HL-60/S4 treated with phorbol 12-myristate 13-acetate at 8.2 ng/mL for 4 days and 3 days (cell line): ENCODE measurements around the gene TUBB2B.
"Not testable (repeated sequence)": the region's sequence is repeated elsewhere in the genome, so short reads cannot be mapped to it uniquely, and the experiment has no call there.

Experiments
- in situ Hi-C: fragments of 300-500 bp; cut with MboI; formaldehyde crosslinking; loops from 2 replicates; pipeline ENCODE4 v1.15.0; 2022; ENCODE audit warnings: low sequenced_read_pairs

The TUBB2B gene

DNA sequence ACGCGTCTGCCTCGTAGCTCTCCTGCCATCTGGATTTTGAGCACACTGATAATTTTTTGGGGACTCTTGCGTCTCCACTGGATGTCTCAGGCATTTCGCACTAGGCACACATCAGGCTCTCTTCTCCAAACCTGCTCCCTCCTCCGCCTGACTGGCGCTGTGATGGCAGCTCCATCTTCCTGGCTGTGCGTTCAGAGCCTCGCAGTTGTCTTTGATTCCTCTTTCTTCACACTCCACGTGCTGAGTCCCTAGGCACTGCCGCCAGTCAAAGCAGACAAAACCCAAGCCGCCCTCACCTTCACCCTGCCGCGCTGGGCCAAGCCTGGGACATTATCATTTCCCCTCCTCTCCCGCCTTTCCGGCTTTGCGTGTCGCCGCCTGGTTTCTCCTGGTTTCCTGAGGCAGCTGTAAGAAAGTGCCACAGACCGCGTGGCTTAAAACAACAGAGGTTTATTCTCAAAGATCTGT, 32.1 kb upstream of the TUBB2B start:
- in situ Hi-C loops: loop anchor here (10.0 to 25.0 kb wide), 2 partner anchors 135 to 753 kb away; a partner anchor contains a TSS

DNA sequence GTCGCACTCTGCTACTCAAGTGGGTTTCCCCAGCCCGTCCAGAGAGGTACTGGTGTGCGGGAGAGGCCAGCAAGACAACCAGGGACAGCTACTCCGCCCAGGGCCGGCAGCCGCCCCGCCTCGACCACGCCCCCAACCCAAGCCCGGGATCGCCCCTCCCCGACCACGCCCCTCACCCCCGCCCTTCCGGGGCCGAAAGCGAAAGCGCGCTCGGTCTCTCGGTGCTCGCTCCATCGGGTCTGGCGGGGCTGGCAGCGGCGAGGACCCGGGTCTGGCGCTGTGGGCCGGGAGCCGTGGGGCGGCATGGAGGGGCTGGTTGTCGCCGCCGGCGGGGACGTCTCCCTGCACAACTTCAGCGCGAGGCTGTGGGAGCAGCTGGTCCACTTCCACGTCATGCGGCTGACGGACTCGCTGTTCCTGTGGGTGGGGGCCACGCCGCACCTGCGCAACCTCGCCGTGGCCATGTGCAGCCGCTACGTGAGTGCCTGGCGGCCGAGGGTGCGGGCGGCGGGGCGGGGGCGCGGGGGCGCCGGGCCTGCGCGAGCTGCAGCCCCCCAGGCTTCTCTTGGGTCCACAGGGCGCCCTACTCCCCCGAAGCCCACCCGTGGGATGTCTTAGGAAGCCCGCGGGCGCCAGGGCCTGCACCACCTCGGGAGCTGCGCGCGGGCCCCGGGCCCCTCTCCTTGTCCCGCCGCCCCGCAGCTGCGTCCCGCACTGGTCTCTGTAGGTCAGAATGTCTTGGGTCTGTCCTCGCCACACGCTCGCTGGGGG, 31.5 kb upstream of the TUBB2B start, which contains the start of gene PSMG4:
Gene PSMG4, plus strand, starts transcription at position 228 of the 771 bp plus-strand sequence. Its CDS starts 76 bp downstream, at position 304.
- in situ Hi-C loops: loop anchor here (10.0 to 25.0 kb wide), 2 partner anchors 134 to 753 kb away; a partner anchor contains a TSS

DNA sequence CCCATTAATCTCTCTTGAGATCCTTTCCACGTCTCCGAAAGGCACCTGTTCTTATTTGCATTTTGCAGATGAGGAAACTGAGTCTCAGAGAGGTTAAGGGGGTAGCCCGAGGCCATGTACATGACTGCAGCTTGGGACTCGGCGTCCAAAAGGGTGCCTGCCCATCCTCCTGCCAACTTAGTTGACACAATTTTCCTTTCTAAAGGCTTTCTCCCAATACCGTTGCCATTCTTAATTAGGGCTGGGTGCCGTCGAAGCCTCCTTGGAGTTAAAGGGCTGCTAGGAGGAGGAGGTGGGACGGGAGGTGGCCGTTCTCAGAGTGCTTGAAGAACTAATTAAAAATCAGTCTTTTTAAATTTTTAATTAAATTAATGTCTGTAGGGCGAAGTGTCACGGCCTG, 30.7 kb upstream of the TUBB2B start:
- in situ Hi-C loops: loop anchor here (10.0 to 25.0 kb wide), 2 partner anchors 133 to 754 kb away; a partner anchor contains a TSS

DNA sequence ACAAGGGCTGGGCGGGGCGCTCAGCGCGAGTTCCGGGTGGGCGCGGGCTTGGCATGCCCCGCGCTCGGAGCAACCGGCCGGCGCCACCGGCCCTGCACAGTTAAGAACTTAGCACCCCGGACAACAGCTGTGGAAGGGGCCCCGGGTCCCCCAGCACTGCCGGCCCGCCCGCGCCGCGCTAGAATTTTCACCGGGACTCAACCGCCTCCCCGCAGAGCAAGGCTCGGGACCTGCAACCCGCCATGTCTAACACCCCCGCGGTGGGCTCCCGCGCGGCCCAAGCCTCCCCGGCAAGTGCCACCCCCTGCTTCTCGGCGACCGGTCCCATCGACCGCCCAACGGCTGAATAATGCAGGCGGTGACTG, 26.1 kb upstream of the TUBB2B start:
- in situ Hi-C loops: loop anchor here (10.0 to 25.0 kb wide), 2 partner anchors 129 to 759 kb away; a partner anchor contains a TSS

DNA sequence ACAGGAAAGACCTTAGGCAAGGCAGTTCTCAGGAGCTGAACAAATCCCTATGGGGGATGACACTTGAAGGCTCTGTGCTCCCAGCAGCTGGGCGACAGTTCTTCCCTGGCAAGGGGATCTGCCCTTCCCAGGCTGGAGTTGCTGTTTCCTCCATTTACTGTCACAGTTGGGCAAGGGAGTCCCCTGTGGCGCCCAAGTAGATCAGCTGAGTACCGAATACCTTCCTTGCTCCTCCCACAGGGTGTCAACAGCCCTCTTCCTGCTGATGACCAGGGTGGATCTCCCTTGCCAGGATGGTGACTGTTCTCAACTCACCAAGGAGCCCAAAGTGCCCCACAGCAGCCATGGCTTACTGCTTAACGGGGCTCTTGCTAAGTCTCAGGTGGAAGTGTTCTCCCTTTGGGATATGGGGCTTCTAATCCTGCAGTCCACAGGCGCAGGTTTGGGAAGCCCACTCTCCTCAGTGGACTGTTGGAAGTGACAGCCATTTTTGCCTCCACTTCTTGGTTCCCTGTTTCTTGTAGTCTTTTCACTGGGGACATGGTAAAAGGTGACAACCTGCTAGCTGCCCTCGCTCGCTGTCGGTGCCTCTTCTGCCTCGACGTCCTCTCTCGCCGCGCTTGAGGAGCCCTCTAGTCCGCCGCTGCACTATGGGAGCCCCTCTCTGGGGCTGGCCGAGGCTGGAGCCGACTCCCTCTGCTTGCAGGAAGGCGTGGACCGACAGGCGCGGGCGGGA, 25.6 kb upstream of the TUBB2B start:
- in situ Hi-C loops: loop anchor here (10.0 to 25.0 kb wide), 2 partner anchors 128 to 759 kb away; a partner anchor contains a TSS

DNA sequence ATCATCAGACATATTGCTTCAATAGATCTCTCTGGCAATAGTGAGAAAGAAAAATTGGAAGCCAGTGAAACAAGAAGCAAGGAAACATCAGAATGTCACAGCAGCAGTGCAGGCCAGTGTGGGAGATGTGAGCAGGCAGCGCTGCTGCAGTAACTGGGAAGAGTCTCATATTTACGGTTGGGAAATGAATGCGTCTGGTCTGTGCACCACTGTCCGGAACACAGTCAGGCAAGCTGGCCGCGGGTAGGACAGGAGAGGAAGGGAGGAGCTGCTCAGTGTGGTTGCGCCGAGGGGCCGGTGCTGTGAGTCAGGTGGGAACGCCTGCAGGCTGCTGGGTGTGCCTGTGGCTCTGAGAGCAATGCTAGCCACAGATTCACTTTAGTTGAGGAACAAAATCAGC, 24.9 kb upstream of the TUBB2B start:
- in situ Hi-C loops: loop anchor here (10.0 to 25.0 kb wide), 2 partner anchors 128 to 760 kb away; a partner anchor contains a TSS

DNA sequence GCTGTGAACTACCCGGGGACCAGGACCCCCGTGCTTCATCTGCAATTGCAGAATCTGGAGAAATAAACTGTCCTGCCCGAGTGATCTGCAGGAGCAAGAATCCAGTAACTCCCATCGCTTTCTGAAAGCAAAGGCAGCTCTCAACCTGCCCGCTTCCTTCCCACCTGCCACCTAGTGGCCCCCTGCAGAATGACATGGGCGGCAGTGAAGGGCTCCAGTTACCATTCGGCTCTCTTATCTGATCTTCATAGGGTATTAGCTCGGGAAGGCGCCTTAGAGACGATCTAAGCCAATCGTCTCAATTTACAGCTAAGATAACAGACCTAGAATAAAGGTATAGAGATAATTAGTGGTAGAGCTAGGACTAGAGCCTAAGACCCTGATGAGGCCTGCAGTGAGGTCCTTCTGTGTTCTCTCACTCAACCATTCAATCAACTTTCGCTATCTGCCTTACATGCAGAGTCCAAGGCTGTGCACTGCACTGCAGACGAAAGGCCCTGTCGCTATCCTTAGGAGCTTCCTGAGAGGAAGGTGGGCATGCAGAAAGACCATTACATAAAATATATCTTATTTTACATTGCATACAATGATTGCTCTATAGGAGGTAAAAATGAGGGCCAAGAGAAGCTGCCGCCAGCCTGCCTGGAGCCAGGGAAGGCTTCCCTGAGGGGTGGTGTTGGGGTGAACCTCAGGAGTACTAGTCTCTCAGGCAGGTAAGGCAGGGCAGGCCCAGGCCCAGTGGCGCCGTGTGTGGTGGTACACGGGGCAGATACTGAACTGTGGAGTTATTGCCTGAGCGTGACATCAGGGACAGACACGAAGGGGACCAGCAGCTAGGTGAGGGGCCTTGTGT, 24.2 kb upstream of the TUBB2B start:
- in situ Hi-C loops: loop anchor here (10.0 to 25.0 kb wide), 2 partner anchors 127 to 761 kb away; a partner anchor contains a TSS

DNA sequence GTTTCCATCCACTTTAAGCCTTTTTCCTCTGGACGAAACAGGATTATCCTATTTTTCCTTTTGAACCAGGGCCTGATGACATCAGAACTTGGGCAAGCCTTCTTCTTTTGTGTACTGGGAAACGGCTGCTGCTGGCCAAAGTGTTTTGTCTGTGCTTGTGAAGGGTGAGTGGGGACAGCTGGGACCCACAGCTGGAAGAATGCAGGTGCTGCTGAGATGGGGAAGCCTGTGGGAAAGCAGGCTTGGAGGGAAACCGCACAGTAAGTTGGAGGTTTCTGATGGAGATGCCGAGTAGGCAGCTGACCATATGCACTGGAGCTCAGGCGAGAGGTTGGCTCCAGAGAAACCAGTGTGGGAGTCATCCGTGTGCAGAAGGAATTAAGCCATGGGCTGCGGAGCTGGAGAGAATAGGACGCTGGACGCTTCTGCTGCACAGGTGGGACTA, 22.8 kb upstream of the TUBB2B start:
- in situ Hi-C loops: loop anchor here (10.0 to 25.0 kb wide), 2 partner anchors 125 to 762 kb away; a partner anchor contains a TSS

DNA sequence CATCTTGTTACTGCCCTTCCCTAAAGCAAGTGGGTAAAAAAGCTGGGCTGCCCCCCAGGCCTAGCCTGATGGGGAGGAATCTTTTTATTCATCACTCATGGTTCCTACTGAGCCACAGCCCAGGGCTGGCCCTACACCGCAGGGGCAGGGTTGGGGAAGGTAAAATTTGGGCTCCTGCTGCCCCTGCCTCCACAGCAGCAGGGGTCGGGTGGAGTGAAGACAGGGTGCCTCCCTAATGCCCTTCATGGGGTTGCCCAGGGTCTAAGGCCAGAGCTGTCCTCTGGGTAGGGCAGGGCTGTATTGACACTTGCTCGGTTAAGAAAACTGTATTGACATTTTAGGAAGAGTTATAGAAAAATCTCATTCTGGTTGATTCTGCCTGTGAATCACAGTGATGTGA, 22.4 kb upstream of the TUBB2B start:
- in situ Hi-C loops: loop anchor here (10.0 to 25.0 kb wide), 2 partner anchors 125 to 762 kb away; a partner anchor contains a TSS

DNA sequence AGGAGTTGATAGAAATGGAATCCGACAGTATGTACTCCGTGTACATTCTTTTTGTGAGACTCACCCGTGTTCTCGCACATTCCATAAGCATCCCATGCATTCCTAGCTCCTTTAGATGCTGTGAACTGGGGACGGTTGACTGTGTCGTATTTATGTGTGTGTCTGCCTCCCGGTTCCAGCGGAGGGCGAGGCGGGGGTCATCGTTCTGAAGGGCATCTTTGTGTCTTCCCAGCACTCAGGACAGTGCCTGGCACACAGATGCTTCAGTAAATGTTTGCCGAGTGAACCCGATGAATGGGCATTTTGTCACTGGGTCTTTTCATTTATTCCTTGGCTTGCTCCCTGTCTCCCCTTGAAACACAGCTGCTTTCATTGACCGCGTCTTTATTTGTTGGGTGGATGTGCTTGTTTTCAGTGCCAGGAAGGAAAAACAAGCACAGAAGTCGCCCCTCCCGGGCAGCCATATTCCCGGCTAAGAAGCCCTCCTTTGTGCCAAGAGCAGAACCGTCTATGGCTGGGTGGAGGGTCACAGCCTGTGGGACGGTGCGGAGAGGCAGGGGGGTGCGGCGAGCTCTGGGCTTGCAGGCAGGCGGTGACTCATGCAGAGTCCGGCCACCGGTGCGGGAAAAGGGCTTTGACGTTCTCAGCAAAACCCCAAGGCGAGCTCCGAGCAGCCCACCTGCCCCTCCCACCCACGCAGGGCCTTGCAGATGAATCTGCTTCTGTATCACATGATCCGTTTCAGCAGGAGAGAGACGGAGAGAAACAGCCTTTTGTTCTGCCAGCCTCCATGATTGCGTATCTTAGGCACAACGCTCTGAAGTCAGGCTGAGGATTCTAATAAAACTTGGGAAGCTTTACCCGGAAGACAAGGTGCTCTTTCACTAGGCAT, 20.0 kb upstream of the TUBB2B start:
- in situ Hi-C loops: no loop called here

DNA sequence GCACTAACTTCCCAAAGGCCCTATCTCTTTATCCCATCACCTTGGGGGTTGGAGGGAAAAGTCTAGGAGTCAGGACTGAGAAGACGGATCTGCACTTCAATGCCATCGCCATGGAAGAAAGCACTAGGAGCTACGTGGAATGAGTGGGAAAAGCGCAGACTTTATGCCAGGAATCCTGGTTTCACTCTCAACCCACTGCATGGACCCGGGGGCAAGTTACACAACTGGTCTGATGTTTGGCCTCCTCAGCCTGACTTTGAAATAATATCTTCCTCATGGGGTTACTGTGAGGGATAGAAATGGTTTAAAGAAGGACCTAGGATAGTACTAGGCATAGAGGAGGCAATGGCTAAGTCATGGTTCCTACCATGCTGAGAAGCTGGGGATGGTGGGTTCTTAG, 17.8 kb upstream of the TUBB2B start:
- in situ Hi-C loops: no loop called here

DNA sequence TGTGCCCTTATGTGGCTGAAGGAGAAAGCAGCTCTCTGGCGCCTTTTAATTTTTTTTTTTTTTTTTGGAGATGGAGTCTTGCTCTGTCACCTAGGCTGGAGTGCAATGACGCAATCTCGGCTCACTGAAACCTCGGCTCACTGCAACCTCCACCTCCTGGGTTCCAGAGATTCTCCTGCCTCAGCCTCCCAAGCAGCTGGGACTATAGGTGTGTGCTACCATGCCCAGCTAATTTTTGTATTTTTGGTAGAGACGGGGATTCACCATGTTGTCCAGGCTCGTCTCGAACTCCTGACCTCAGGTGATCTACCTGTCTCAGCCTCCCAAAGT, 17.3 kb upstream of the TUBB2B start:
- in situ Hi-C loops: not testable (repeated sequence)

DNA sequence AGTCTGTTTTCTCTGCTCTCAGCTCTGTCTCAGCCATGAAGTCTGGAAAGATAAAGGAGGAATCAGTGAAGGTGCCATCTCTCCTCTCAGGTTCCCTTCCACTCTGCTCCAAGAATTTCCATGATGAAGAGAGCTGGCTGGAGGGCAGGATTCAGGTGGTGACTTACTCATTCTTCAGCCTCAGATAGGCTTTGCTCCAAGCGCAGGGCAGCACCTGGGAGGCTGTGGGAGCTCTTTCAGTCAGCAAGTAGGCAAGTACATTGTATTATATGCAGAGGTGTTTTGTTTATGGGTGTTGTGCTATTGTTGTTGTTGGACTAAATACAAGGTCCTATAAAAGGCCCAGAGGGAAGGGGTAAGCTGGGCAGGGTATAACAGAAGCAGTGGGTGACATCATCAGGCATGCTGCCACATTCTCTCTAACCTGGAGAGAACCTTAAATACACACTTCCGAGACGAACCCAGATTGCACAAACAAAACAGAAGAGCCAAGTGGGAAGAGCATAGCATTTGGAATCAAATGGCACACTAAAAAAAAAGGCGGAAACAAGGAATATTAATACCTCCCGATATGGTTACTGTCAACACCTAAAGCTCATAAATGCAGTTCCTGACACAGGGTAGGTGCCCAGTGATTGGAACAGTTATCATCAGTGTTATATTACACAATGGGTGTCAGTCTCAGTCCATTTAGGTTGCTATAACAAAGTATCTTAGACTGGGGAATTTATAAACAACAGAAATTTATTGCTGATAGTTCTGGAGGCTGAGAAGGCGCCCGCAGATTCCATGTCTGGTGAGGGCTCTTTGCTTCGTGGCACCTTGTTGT, 16.8 kb upstream of the TUBB2B start:
- in situ Hi-C loops: no loop called here

DNA sequence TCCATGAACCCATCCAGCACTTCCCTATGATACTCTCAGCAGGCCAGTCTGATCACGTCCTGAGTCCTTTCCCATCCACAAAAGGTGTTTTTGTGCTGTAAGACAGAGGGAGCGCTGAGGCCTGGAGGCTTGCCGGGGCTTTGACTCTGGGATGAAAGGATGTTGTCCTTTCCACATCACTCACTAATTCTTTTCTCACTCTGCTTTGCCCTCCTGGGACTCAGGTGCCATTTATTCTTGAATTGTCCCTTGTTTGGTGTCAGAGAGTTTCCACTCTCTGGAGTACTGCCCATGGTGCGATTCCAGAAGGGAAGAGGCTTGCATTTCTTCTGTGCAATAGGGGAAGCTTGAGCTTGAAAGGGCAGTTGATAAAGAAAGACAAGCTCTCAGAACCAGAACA, 15.3 kb upstream of the TUBB2B start:
- in situ Hi-C loops: no loop called here

DNA sequence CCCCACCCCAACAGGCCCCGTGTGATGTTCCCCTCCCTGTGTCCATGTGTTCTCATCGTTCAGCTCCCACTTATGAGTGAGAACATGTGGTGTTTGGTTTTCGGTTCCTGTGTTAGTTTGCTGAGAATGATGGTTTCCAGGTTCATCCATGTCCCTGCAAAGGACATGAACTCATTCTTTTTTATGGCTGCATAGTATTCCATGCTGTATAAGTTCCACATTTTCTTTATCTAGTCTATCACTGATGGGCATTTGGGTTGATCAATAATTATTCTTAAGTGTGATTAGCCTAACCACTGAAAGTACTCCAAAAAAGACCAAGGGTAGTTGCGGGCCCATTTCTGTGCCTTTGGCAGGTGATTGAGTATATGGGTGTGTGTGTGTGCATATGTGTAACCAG, 14.3 kb upstream of the TUBB2B start:
- in situ Hi-C loops: not testable (repeated sequence)

DNA sequence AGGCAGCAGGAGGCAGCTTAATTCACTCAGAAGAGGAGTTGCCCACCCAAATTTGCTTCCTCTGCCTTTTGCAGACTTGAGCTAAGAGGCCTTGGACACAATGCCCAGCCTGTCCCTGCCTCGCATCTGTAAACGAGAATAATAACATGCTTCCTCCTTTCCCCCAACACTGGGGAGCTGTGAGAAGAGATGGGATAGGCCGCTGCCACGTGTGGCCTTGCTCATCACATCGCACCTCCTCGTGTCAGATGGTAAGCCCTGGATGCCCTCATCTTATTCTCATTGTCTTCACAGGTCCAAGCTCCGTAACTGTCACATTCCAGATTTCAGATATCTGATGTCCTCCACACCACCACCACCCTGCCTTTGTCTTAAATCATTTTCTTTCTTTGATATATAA, 13.1 kb upstream of the TUBB2B start:
- in situ Hi-C loops: no loop called here

DNA sequence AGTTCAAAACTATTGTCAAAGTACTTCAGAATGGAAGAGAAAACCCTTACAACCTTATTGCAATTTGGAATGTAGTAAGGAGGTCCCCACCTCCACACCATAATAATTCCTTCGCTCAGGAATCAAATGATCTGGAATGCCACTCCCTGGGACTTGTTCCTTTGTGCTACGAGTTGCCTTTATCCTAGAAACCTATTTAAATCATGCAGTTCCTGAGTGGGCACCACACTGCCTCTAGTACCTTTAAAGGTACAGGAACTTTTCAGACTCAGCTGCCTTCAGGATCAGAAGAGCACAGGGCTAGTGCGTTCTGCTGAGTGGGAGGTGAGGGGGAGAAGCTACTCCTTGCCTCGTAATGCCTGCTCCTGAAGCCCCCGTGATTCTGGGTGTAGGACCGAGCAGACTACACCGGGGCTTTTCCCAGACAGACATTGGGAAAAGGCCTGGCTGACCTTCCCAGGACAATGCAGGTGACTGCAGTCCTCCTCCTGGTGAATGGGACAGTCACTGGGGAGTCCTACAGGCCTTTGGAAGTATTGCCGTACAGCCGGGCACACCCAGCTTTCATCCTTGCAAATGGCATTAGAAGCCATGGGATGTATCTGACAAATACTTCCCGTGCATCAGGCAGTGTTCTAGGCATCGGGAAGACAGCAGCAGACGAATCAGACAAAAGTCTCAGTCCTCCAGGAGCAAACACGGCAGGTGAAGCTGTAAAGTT, 11.8 kb upstream of the TUBB2B start:
- in situ Hi-C loops: no loop called here
